ENCODE measurements around the gene PDE6A. TPM values are rescaled to one million over a fixed set of nuclear protein-coding genes. Genes with fewer than 3 reads are reported as not detected.

Gene PDE6A
- total RNA-seq, 1 donor from 2014 or later, result not detected

GRCh38 chr5:149871471-149871870 is 73.1 kb downstream of the PDE6A start:
- intact Hi-C loops (cut with DNase I), result no loop called here
- no peak for DNase-seq
- Histone ChIP-seq H3K9me3 (no peaks in the 10 kb centered on the region), H3K36me3 (no peaks in the 10 kb centered on the region), H3K27ac (no peak overlapping the region), H3K4me1 (peaks cover 24% of the 10 kb centered on the region), H3K4me3 (no peak overlapping the region), H3K27me3 (ENCODE audit: low read depth) (no peaks in the 10 kb centered on the region)
- no peak for TF ChIP-seq CTCF (IDR thresholded peaks at IDR 0.05)
- peak in 1 of 2 donors; percentile 16 for ATAC-seq

- intact Hi-C loops (cut with DNase I), result no loop called here
- Histone ChIP-seq H3K27ac (no peak overlapping the region), H3K4me3 (no peak overlapping the region), H3K4me1 (peaks cover 24% of the 10 kb centered on the region), H3K36me3 (no peaks in the 10 kb centered on the region), H3K27me3 (ENCODE audit: low read depth) (no peaks in the 10 kb centered on the region), H3K9me3 (no peaks in the 10 kb centered on the region)
- no peak for DNase-seq
- ATAC-seq, result no peak
- no peak for TF ChIP-seq CTCF (IDR thresholded peaks at IDR 0.05)
Observed at GRCh38 chr5:149870697-149871096, 73.9 kb downstream of the PDE6A start.

- no peak overlapping the region for H3K4me3 ChIP-seq
- no peak overlapping the region for H3K27ac ChIP-seq
- no peak for TF ChIP-seq CTCF (IDR thresholded peaks at IDR 0.05)
- no peaks in the 10 kb centered on the region for H3K27me3 ChIP-seq (ENCODE audit: low read depth)
- no peak for ATAC-seq
- DNase-seq, result no peak
- H3K36me3 ChIP-seq, result no peaks in the 10 kb centered on the region
- H3K9me3 ChIP-seq, result no peaks in the 10 kb centered on the region
- peaks cover 24% of the 10 kb centered on the region for H3K4me1 ChIP-seq
- intact Hi-C loops (cut with DNase I), result no loop called here
Observed at GRCh38 chr5:149870232-149870631, 74.4 kb downstream of the PDE6A start.

GRCh38 chr5:149869411-149869821 is 75.2 kb downstream of the PDE6A start:
- ATAC-seq (no peak), DNase-seq (no peak)
- no peak overlapping the region for H3K27ac ChIP-seq
- intact Hi-C loops (cut with DNase I), result no loop called here
- H3K36me3 ChIP-seq, result no peaks in the 10 kb centered on the region
- no peaks in the 10 kb centered on the region for H3K27me3 ChIP-seq (ENCODE audit: low read depth)
- no peaks in the 10 kb centered on the region for H3K9me3 ChIP-seq
- TF ChIP-seq CTCF (IDR thresholded peaks at IDR 0.05), result no peak
- H3K4me3 ChIP-seq, result no peak overlapping the region
- H3K4me1 ChIP-seq, result peaks cover 24% of the 10 kb centered on the region

GRCh38 chr5:149865746-149866145 is 78.8 kb downstream of the PDE6A start:
- ATAC-seq (no peak), DNase-seq (no peak)
- intact Hi-C loops (cut with DNase I), result no loop called here
- no peaks in the 10 kb centered on the region for H3K36me3 ChIP-seq
- H3K27ac ChIP-seq, result no peak overlapping the region
- H3K9me3 ChIP-seq, result no peaks in the 10 kb centered on the region
- TF ChIP-seq CTCF (IDR thresholded peaks at IDR 0.05), result no peak
- H3K4me1 ChIP-seq, result peaks cover 6% of the 10 kb centered on the region
- H3K27me3 ChIP-seq (ENCODE audit: low read depth), result no peaks in the 10 kb centered on the region
- no peak overlapping the region for H3K4me3 ChIP-seq

- intact Hi-C loops (cut with DNase I), result no loop called here
Observed at GRCh38 chr5:149863830-149864229, 80.8 kb downstream of the PDE6A start.

More at GRCh38 chr5:149863830-149864229, 80.8 kb downstream of the PDE6A start:
- H3K4me1 ChIP-seq, result peaks cover 6% of the 10 kb centered on the region
- TF ChIP-seq CTCF (IDR thresholded peaks at IDR 0.05), result no peak
- ATAC-seq, result no peak
- no peaks in the 10 kb centered on the region for H3K36me3 ChIP-seq
- no peaks in the 10 kb centered on the region for H3K27me3 ChIP-seq (ENCODE audit: low read depth)
- no peak overlapping the region for H3K4me3 ChIP-seq
- no peaks in the 10 kb centered on the region for H3K9me3 ChIP-seq
- no peak for DNase-seq
- H3K27ac ChIP-seq, result no peak overlapping the region

Data from lower lobe of right lung (tissue), 2 donors.